GM21447 (cell line): ENCODE results near the gene RGS10.

Source experiments
- ATAC-seq: cut with Tn5 transposase; IDR thresholded peaks from one replicate; pipeline ENCODE4 v1.9.1; 2021; ENCODE audit not compliant: unreplicated experiment

RGS10 gene

DNA sequence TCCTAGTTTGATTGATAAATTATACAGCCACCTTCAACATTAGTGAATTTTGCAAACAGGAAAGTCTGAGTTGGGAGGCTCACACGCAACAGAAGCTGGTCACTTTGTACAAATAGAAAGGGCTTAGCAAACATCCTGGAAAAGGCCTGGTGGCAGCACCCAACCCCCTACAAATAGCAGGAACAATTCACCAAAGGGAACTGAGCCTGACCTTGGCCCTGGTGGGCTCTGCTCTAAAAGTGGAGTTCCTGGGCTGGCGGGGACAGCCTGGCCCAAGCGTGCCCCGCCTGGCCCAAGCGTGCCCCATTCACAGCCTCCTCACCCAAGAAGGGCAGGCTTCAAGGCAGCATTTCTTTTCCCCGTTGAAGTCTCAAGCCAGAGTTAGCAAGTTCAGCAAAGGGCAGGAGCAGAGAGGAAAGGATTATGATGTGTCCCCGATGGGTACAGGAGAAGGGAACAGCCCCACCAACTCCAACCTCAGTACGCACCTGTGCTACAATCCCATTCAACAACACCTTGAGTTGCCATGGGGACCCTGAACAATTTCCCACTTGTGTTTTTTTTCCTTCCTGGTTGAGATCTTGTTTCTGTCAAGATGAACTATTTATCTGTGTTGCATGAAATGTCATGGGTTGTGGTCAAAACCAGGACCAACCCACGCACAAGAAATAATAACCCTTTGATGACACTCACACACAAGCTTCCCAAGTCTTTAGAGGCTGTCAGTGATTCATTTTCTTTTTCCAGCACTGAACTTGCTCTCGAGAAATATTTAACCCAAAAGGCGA, 43.4 kb downstream of the RGS10 start:
- ATAC-seq, result no peak

- no peak for ATAC-seq
These were observed 45.3 kb downstream of the RGS10 start for GRCh38 chr10:119497243-119497642.

- ATAC-seq, result peak; percentile 96
These were observed 46.2 kb downstream of the RGS10 start for GRCh38 chr10:119496273-119496672.

DNA sequence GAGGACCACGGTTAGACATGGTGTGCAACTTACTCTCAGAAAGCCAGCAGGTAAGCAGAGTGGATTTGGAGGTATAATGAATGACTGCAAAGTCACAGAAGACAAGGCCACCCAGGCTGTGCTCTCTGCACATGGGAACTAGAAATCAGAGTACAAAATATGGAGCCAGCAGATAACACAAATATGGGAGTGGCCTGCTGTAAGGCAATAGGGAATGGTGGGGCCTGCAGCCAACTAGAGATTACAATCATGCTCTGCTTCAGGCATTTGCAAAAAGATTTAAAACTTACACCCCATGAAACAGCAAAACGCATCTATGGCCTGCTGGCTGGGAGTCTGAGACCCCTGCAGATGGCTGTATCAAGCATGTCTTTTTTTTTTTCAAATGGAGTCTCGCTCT, 47.0 kb downstream of the RGS10 start:
- no peak for ATAC-seq

DNA sequence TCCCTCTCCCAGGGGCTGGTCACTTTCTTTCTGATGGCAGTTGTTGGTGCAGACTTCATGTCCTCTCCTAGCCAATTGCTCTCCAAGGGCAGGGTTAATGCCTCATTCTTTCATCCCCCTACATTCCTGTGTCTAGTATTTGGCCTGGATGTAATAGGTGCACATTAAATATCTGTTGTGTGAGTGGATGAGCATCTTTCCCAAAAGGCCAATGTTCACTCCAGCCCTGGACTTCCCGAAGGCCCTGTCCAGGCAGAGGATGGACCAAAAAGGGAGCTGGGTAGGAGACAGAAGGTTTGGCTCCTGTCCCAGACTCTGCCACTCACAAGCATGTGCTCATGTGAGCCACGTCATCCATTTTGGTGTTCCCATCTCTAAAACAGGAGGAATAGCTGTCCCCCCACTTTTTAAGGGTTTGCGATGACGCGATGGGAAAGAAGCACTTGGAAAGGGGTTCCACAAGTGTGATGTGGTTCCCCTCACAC, 47.5 kb downstream of the RGS10 start:
- no peak for ATAC-seq

DNA sequence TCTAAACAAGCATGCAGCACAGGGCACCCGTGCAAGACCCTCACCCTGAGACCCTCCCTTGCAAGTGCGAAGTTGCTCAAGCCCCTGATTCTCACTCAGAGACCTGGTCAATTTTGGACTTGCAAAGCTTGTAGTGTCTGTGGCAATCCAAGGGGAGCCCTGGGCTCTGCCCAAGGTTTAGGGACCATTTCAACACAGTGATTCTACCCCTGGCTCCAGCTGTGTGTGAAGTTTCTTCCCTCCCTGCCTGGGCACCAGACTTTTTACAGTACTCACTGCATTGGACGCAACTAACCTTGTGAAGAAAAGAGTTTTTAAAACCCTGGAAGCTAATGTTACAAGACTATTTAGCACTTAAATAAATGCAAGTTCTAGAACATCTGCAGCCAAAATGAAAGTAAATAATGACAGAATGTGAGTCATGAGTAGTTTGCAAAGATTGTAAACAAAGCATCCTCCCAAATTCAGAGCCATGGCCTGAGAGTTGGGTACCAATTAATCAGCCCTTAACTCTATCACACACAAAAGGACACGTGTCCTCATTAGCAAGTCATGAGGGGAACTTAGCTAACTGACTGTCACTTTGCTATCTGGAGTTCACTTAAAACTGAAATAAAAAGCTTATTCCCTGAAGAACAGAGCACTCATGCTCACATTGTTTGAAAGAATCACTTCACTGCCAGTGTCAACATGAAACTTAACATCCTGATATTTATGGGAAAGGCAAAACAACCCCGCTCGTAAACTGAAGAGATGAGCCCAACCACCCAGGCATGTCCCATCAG, 48.1 kb downstream of the RGS10 start:
- ATAC-seq, result no peak

- no peak for ATAC-seq
These were observed 49.4 kb downstream of the RGS10 start for GRCh38 chr10:119493155-119493554.

GRCh38 chr10:119491966-119492757, 50.4 kb downstream of the RGS10 start:
- no peak for ATAC-seq

DNA sequence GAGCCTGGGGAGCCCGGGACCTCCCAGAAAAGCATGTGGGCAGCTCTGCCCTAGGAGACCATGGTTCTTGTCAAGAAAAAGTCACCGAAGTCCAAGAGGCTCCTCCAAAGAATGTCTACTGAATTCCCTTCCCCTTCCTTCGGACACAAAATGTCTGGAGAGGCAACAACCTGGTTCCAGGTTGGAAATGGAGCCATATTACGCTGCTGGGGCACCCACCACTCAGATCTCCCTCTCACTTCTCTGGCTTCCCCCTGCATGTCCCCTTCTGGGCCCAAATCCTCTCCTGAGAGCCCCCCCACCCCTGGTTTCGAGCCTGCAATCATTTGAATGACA, 52.6 kb downstream of the RGS10 start:
- ATAC-seq, result no peak

DNA sequence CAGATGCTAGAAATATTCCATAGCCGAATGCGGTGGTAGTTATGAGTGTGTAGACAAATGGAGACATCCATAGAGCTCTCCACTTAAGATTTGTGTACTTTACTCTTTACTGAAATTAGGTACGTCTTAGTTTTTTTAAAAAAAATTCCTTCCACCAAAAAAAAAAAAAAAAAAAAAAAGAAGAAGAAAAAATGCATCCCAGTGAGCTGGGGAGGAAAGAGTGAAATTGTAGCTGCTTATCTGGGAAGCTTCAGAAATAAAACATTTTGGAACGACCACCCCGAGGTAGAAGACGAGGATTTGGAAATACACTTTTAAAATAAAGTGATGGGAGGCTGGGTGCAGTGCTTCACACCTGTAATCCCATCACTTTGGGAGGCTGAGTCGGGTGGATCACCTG, 53.8 kb downstream of the RGS10 start:
- no peak for ATAC-seq

GRCh38 chr10:119483839-119484238, 58.7 kb downstream of the RGS10 start:
- ATAC-seq, result no peak

DNA sequence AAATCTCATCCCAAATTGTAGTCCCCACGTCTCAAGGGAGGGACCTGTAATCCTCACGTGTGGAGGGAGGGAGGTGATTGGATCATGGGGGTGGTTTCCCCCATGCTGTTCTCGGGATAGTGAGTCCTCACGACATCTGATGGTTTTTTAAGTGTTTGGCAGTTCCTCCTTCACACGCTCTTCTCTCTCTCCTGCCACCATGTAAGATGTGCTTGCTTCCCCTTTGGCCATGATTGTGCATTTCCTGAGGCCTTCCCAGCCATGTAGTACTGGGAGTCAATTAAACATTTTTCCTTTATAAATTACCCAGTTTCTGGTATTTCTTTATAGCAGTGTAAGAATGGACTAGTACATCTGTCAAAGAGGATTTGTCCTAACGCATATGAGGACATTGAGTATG, 59.5 kb downstream of the RGS10 start:
- no peak for ATAC-seq

DNA sequence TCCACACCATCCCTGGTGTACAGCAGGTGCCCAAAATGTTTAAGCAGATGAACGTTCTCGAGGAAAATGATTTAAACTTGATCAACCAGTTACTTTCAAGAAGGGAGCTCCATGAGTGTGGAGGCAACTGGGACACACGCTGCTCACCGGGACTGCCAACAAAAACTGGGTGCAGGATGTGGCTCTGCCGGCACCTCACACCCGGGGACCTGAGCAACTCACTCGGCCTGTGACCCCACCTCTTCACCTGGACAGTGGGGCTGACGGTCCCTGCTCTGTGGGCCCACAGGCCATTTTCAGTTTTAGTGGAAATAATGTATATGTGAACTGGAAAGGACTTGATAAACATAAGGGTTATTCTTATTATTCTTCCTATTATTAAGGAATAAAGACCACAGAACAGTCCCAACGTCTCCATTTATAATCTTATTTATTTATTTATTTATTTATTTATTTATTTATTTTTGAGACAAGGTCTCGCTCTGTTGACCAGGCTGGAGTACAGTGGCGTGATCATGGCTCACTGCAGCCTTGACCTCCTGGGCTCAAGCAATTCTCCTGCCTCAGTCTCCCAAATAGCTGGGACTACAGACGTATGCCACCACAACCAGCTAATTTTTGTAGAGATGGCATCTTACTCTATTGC, 60.6 kb downstream of the RGS10 start:
- ATAC-seq, result no peak

GRCh38 chr10:119480667-119481066, 61.9 kb downstream of the RGS10 start:
- ATAC-seq, result no peak

DNA sequence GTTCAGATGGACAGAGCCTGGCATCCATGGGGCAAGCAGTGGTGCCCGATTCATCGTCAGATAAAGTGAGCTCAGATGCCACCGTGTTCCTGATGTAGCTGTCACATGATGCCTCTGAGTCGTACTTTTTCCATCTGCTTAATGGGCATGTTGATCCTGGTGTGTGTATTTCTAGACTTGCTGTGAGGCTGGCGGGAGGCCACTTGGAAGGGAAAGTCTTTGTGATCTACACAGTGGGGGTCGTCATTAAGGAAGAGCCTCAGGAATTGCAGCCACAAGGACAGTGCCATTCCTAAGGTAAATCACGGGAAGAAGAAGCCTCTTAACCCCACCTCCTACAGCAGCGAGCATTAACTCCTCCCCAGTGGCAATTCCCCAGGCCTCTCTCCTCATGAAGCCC, 63.0 kb downstream of the RGS10 start:
- ATAC-seq, result no peak

DNA sequence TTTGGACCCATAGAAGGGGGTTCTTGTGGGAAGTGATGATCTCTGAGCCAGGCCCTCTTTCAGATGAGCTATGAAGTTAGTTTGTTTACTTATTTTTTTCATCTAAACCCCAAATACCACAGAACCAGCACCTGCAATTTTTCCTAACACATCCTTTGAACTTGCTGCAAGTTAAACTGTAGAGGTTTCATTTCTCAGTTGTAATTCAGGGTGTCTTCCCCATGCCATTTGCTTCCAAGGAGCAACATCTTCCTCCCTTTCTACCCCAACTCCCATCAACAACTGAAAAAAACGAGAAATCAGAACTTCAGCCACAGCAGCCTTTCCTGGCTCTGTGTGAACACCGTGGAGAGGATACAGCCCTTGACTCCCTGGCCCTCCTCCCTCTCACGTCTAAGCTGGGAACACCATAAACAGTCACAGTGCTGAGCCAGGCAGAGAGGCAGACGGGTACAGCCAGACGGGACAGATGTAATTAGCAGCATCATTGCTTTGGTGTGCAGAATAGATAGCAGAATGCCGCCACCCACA, 63.6 kb downstream of the RGS10 start:
- ATAC-seq, result peak; percentile 22

DNA sequence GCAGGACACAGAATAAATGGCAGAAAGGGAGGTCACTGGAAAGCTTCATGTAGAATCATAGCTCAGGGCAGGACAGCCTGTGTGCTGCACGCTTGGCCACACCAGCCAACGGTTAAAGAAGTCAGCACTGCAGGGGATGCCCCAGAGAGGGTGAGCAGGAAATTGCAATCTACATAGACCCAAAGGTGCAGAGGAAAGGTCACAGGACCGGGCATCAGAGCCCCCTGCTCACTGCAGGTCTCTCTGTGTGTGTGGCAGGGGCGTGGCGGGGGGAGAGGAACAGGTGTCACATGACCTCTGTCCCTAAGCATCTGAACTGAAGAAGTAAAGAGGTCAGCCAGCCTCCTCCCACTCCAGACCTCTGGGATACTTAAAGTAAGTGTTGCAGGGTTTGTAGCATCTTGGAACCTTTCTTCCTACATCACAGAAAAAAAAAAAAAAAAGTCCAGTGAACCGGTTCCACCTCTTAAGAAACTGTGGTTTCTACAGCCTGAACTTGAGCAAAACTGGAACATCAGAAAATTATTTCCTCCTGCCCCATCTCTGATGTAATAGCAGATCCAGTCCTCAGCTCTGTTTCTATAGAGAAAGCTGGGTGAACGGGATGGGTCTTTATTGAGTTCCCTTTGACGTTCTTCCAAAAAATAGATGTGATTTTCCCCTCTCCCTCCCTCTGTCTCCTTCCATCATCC, 64.3 kb downstream of the RGS10 start:
- ATAC-seq, result peak; percentile 87

GRCh38 chr10:119477444-119477843, 65.1 kb downstream of the RGS10 start:
- ATAC-seq, result peak; percentile 53

GRCh38 chr10:119474606-119475005, 67.9 kb downstream of the RGS10 start:
- ATAC-seq, result no peak

GRCh38 chr10:119473771-119474170, 68.7 kb downstream of the RGS10 start:
- ATAC-seq, result no peak
